Natural killer cell (primary cell): ENCODE data around the gene MPZL1. TPM values are rescaled to one million over a fixed set of nuclear protein-coding genes. Genes with fewer than 3 reads are reported as not detected.
A peak's percentile ranks its signal among the peaks of the same experiment; 100 is the strongest.

Source experiments
- ATAC-seq, 3 donors: fragments of 150-1000 bp in 2 of 3; fragments of 200-7000 bp in 1 of 3; cut with Tn5 transposase; 1 replicate in 1 of 3; 2 replicates in 2 of 3; pipeline ENCODE4 v1.10.0; 2021; ENCODE audit warnings: mild to moderate bottlenecking in 2 of 3, moderate library complexity in 2 of 3
- DNase-seq, 2 donors: peaks; one replicate each; pipeline versions ENCODE4 v3.0.0 to v3.0.0-alpha.2; 2013 to 2021; ENCODE audit warnings: mixed read lengths in 1 of 2
- H3K27ac ChIP-seq: one replicate; pipeline ENCODE4 v1.5.1; 2013; ENCODE audit warnings: mild to moderate bottlenecking, low read length
- H3K27me3 ChIP-seq: one replicate; pipeline ENCODE4 v1.6.1; 2013; ENCODE audit warnings: low read length; ENCODE audit not compliant: control insufficient read depth, insufficient read depth
- H3K36me3 ChIP-seq: one replicate; pipeline ENCODE4 v1.6.1; 2013; ENCODE audit warnings: low read length; ENCODE audit not compliant: control insufficient read depth, insufficient read depth
- H3K4me1 ChIP-seq: one replicate; pipeline ENCODE4 v1.6.1; 2013; ENCODE audit warnings: low read length; ENCODE audit not compliant: control insufficient read depth, insufficient read depth
- H3K4me3 ChIP-seq: one replicate; pipeline ENCODE4 v1.5.1; 2013; ENCODE audit warnings: low read length
- H3K9me3 ChIP-seq: one replicate; pipeline ENCODE4 v1.6.1; 2013; ENCODE audit warnings: low read length; ENCODE audit not compliant: control insufficient read depth, insufficient read depth
- H3K27ac Mint-ChIP-seq, 2 donors: one replicate each; pipeline ENCODE4 v1.8.0; 2022; ENCODE audit warnings: mild to moderate bottlenecking in 2 of 2, mixed read lengths in 2 of 2, moderate library complexity in 1 of 2
- H3K27me3 Mint-ChIP-seq, 2 donors: one replicate each; pipeline ENCODE4 v1.8.0; 2022; ENCODE audit warnings: low read depth in 2 of 2, mixed read lengths in 2 of 2
- H3K36me3 Mint-ChIP-seq: one replicate; pipeline ENCODE4 v1.8.0; 2022; ENCODE audit warnings: mixed read lengths
- H3K4me1 Mint-ChIP-seq, 2 donors: one replicate each; pipeline ENCODE4 v1.8.0; 2022; ENCODE audit warnings: mixed read lengths in 2 of 2
- H3K4me3 Mint-ChIP-seq: one replicate; pipeline ENCODE4 v1.8.0; 2022; ENCODE audit warnings: mild to moderate bottlenecking, moderate library complexity, mixed read lengths
- H3K9me3 Mint-ChIP-seq, 2 donors: one replicate each; pipeline ENCODE4 v1.8.0; 2022; ENCODE audit warnings: mixed read lengths in 2 of 2
- CTCF ChIP-seq: fragments of 200-600 bp; IDR thresholded peaks from one replicate; pipeline ENCODE4 v1.8.0; 2022; ENCODE audit warnings: antibody characterized with exemption
- WGBS: methylation state at CpG from one replicate; pipeline ENCODE4 v1.1.7; 2013; ENCODE audit warnings: missing lambda C conversion rate; ENCODE audit not compliant: insufficient coverage; 5-methylcytosine and 5-hydroxymethylcytosine counted together
- intact Hi-C: fragments of 100-400 bp; cut with micrococcal nuclease; formaldehyde crosslinking; loops from one replicate; pipeline ENCODE4 v1.14.2; 2022
- total RNA-seq, 4 donors: library from RNA; stranded (reverse); fragments of 120-200 nt in 1 of 4; gene quantifications; one replicate each; pipeline versions ENCODE4 v1.2.3 to v1.2.4, GENCODE V29; 2013 to 2022

Gene MPZL1
- total RNA-seq, 3 donors from 2014 or later (not counting 1 experiment from before 2014, with no cell fraction given), result 3.4 to 4.6 (median 4.0) TPM

GRCh38 chr1:167681451-167682098 is 40.2 kb upstream of the MPZL1 start:
- DNase-seq (no peak), ATAC-seq (peak; percentile 41 to 76 (median 70))
- no peak overlapping the region for H3K4me3 Mint-ChIP-seq
- H3K27ac Mint-ChIP-seq, result no peak overlapping the region
- H3K4me1 Mint-ChIP-seq, result peaks cover 13 to 14% of the 10 kb centered on the region in 2 donors
- TF ChIP-seq CTCF, result no peak
- Histone ChIP-seq H3K27me3 (no peaks in the 10 kb centered on the region), H3K36me3 (peaks cover 71% of the 10 kb centered on the region), H3K4me3 (no peak overlapping the region), H3K4me1 (peaks cover 42% of the 10 kb centered on the region), H3K9me3 (no peaks in the 10 kb centered on the region), H3K27ac (peak overlapping the region; percentile 31)
- no peaks in the 10 kb centered on the region for H3K9me3 Mint-ChIP-seq
- 68% methylated on average over 4 of the region's 5 CpGs for whole genome bisulfite sequencing
- intact Hi-C loops, result loop anchor here (2.0 to 10.0 kb wide), 2 partner anchors 17 to 427 kb away; no protein-coding TSS in a partner anchor
- H3K27me3 Mint-ChIP-seq, result no peaks in the 10 kb centered on the region
- peaks cover 7% of the 10 kb centered on the region for H3K36me3 Mint-ChIP-seq

- H3K27me3 Mint-ChIP-seq, result no peaks in the 10 kb centered on the region
- no peak overlapping the region for H3K27ac Mint-ChIP-seq
- peaks cover 7% of the 10 kb centered on the region for H3K36me3 Mint-ChIP-seq
- H3K9me3 ChIP-seq, result no peaks in the 10 kb centered on the region
- H3K27ac ChIP-seq, result no peak overlapping the region
- ATAC-seq (no peak), DNase-seq (no peak)
- WGBS, result 97% methylated on average over 6 of the region's 6 CpGs
- H3K4me3 Mint-ChIP-seq, result no peak overlapping the region
- intact Hi-C loops, result loop anchor here (10.0 kb wide), 1 partner anchor 428 kb away; no protein-coding TSS in a partner anchor
- H3K36me3 ChIP-seq, result peaks cover 78% of the 10 kb centered on the region
- peaks cover 20 to 24% of the 10 kb centered on the region in 2 donors for H3K4me1 Mint-ChIP-seq
- H3K4me3 ChIP-seq, result no peak overlapping the region
- H3K27me3 ChIP-seq, result no peaks in the 10 kb centered on the region
- H3K9me3 Mint-ChIP-seq, result no peaks in the 10 kb centered on the region
- no peak for TF ChIP-seq CTCF
- H3K4me1 ChIP-seq, result peaks cover 40% of the 10 kb centered on the region
Measured at GRCh38 chr1:167683226-167683625, 38.6 kb upstream of the MPZL1 start.

GRCh38 chr1:167683641-167684502 is 37.9 kb upstream of the MPZL1 start:
- no peak overlapping the region for H3K4me3 Mint-ChIP-seq
- peaks cover 26 to 30% of the 10 kb centered on the region in 2 donors for H3K4me1 Mint-ChIP-seq
- no peaks in the 10 kb centered on the region for H3K9me3 Mint-ChIP-seq
- 94% methylated on average over 15 of the region's 15 CpGs for WGBS
- no peak overlapping the region for H3K27ac Mint-ChIP-seq
- H3K4me3 ChIP-seq, result no peak overlapping the region
- intact Hi-C loops, result loop anchor here (10.0 kb wide), 1 partner anchor 429 kb away; no protein-coding TSS in a partner anchor
- no peak for TF ChIP-seq CTCF
- H3K27me3 ChIP-seq, result no peaks in the 10 kb centered on the region
- H3K9me3 ChIP-seq, result no peaks in the 10 kb centered on the region
- DNase-seq, result no peak
- H3K36me3 ChIP-seq, result peaks cover 84% of the 10 kb centered on the region
- peaks cover 36% of the 10 kb centered on the region for H3K4me1 ChIP-seq
- H3K27ac ChIP-seq, result no peak overlapping the region
- H3K36me3 Mint-ChIP-seq, result peaks cover 7% of the 10 kb centered on the region
- ATAC-seq, result no peak
- H3K27me3 Mint-ChIP-seq, result no peaks in the 10 kb centered on the region
